Measurements from ENCODE around the gene POLR3A. TPM values are rescaled to one million over a fixed set of nuclear protein-coding genes. Genes with fewer than 3 reads are reported as not detected.

The POLR3A gene
- total RNA-seq, 3 donors from 2014 or later: 10.1 to 17.9 (median 13.4) TPM

DNA sequence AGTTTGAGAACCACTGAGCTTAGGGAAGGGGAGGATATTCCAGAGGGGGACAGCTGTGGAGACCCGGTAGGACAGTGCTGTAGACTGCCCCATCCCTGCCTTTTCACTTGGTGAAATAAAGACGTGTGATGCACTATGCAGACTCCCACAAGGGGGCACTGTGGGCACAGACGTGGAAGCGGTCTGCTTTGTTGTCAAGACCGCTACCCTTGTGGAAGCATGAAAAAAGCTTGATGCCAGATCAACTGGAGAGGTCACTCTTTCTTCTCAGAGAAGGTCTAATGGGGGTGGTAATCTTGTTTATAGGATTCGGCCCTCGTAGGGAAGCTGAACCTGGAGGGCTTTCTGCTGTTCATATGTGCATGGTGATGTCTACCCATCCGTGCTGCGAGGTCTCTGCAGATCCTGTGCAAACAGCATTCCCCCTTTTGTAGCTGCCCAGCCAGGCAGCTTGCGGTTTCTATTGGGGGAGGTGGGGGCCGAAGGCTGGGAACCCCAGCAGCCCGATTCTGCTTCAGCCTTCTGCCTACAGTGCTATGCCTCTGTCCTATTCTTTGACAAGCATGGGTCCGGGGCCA lies 18.1 kb upstream of the POLR3A start:
- no peak overlapping the region for H3K4me3 ChIP-seq
- TF ChIP-seq POLR2AphosphoS5 (IDR thresholded peaks at IDR 0.05) (peak in 2 of 3 donors; percentile 41 to 45), POLR2A (IDR thresholded peaks at IDR 0.05) (no peak)
- TF ChIP-seq, protein P1, sequence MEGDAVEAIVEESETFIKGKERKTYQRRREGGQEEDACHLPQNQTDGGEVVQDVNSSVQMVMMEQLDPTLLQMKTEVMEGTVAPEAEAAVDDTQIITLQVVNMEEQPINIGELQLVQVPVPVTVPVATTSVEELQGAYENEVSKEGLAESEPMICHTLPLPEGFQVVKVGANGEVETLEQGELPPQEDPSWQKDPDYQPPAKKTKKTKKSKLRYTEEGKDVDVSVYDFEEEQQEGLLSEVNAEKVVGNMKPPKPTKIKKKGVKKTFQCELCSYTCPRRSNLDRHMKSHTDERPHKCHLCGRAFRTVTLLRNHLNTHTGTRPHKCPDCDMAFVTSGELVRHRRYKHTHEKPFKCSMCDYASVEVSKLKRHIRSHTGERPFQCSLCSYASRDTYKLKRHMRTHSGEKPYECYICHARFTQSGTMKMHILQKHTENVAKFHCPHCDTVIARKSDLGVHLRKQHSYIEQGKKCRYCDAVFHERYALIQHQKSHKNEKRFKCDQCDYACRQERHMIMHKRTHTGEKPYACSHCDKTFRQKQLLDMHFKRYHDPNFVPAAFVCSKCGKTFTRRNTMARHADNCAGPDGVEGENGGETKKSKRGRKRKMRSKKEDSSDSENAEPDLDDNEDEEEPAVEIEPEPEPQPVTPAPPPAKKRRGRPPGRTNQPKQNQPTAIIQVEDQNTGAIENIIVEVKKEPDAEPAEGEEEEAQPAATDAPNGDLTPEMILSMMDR (IDR thresholded peaks at IDR 0.05): peak; percentile 62 to 93 (median 91)
- H3K36me3 ChIP-seq: no peaks in the 10 kb centered on the region
- peak; percentile 73 to 91 for DNase-seq (ENCODE audit: low spot score in 2 of 2)
- no peaks in the 10 kb centered on the region for H3K27me3 ChIP-seq
- H3K9me3 ChIP-seq: no peaks in the 10 kb centered on the region
- H3K4me1 ChIP-seq: no peaks in the 10 kb centered on the region
- H3K27ac ChIP-seq: no peak overlapping the region
- intact Hi-C loops (cut with DNase I; ENCODE audit: low total_unique reads): loop anchor here (10.0 kb wide), 1 partner anchor 1137 kb away; no protein-coding TSS in a partner anchor

DNA sequence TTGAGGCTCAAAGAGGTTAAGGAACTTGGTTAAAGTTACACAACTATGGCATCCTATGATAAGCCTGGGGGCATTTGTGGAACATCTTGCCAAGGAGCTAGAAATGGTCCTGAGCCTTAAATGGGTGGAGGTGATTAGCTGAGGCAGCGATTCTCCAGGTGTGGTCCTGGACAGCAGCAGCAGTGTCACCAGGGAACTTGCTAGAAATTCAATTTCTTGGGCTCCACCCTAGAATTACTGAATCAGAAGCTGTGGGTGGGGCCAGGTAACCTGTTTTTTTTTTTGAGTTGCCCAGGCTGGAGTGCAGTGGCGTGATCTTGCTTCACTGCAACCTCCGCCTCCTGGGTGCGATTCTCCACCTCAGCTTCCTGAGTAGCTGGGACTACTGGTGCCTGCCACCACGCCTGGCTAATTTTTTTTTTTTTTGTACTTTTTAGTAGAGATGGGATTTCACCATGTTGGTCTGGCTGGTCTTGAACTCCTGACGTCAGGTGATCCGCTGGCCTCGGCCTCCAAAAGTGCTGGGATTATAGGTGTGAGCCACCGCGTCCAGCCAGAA lies 17.5 kb upstream of the POLR3A start:
- Histone ChIP-seq H3K4me3 (no peak overlapping the region), H3K4me1 (no peaks in the 10 kb centered on the region), H3K27me3 (no peaks in the 10 kb centered on the region), H3K27ac (no peak overlapping the region), H3K36me3 (no peaks in the 10 kb centered on the region), H3K9me3 (no peaks in the 10 kb centered on the region)
- no peak for DNase-seq (ENCODE audit: low spot score in 2 of 2)
- intact Hi-C loops (cut with DNase I; ENCODE audit: low total_unique reads): loop anchor here (10.0 kb wide), 1 partner anchor 1138 kb away; no protein-coding TSS in a partner anchor
- TF ChIP-seq, protein P1 (IDR thresholded peaks at IDR 0.05): no peak
- TF ChIP-seq POLR2AphosphoS5 (IDR thresholded peaks at IDR 0.05) (no peak), POLR2A (IDR thresholded peaks at IDR 0.05) (no peak)

DNA sequence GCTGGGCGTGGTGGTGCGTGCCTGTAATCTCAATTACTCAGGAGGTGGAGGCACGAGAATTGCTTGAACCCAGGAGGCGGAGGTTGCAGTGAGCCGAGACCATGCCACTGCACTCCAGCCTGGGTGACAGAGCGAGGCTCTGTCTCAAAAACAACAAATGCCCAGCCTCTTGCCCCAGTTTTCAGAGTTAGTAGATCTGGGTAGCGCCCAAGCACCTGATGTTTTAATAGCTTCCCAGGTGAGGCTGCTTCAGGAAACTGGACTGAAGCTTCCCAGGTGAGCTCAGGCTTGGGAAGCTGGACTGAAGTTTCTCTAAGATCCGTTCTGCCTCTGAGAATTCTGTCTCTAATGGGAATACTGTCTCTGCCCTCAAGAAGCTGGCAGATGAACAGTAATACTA lies 16.5 kb upstream of the POLR3A start:
- H3K27ac ChIP-seq: no peak overlapping the region
- H3K9me3 ChIP-seq: no peaks in the 10 kb centered on the region
- no peaks in the 10 kb centered on the region for H3K4me1 ChIP-seq
- DNase-seq (ENCODE audit: low spot score in 2 of 2): no peak
- no peaks in the 10 kb centered on the region for H3K36me3 ChIP-seq
- intact Hi-C loops (cut with DNase I; ENCODE audit: low total_unique reads): loop anchor here (10.0 kb wide), 1 partner anchor 1139 kb away; no protein-coding TSS in a partner anchor
- no peak overlapping the region for H3K4me3 ChIP-seq
- H3K27me3 ChIP-seq: no peaks in the 10 kb centered on the region
- TF ChIP-seq, protein P1 (IDR thresholded peaks at IDR 0.05): no peak
- TF ChIP-seq POLR2AphosphoS5 (IDR thresholded peaks at IDR 0.05): no peak
- no peak for TF ChIP-seq POLR2A (IDR thresholded peaks at IDR 0.05)

DNA sequence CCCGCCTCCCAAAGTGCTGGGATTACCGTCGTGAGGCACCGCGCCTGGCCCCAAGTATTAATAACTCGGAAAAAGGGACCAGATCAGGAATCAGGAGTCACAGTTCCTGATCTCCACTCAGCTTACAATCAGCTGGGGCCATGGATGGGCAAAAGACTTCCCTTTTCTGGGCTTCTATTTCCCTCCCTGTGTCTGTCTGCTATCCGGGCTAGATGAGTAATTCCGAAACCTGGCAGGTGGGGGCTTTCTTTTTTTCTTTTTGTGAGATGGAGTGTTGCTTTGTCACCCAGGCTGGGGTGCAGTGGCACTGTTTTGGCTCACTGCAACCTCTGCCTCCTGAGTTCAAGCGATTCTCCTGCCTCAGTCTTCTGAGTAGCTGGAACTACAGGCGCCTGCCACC lies 15.9 kb upstream of the POLR3A start:
- Histone ChIP-seq H3K4me3 (no peak overlapping the region), H3K27ac (no peak overlapping the region), H3K36me3 (peaks cover 5% of the 10 kb centered on the region), H3K4me1 (no peaks in the 10 kb centered on the region), H3K27me3 (no peaks in the 10 kb centered on the region), H3K9me3 (no peaks in the 10 kb centered on the region)
- no peak for DNase-seq (ENCODE audit: low spot score in 2 of 2)
- TF ChIP-seq, protein P1 (IDR thresholded peaks at IDR 0.05): no peak
- TF ChIP-seq POLR2AphosphoS5 (IDR thresholded peaks at IDR 0.05): no peak
- TF ChIP-seq POLR2A (IDR thresholded peaks at IDR 0.05): no peak
- intact Hi-C loops (cut with DNase I; ENCODE audit: low total_unique reads): loop anchor here (10.0 kb wide), 1 partner anchor 1140 kb away; no protein-coding TSS in a partner anchor

DNA sequence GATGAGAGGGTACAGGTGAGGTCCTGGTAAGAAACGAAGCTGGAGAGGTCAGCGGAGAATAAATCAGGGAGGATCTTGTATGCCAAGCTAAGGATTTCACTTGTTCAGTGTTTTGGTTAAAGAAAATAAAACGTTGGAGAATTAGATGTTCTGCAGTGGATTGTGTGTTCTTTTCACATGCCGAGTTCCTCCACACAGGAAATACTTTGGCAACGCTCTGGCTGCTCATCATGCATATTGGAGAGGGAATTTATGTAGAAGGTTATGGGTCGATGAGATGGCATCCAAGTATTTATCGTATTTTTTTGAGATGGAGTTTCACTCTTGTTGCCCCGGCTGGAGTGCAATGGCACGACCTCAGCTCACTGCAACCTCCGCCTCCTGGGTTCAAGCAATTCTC lies 15.4 kb upstream of the POLR3A start:
- intact Hi-C loops (cut with DNase I; ENCODE audit: low total_unique reads): loop anchor here (10.0 kb wide), 1 partner anchor 1140 kb away; no protein-coding TSS in a partner anchor

More for the DNA sequence above, 15.4 kb upstream of the POLR3A start:
- Histone ChIP-seq H3K27me3 (no peaks in the 10 kb centered on the region), H3K4me1 (no peaks in the 10 kb centered on the region), H3K9me3 (no peaks in the 10 kb centered on the region), H3K36me3 (peaks cover 9% of the 10 kb centered on the region), H3K27ac (no peak overlapping the region), H3K4me3 (no peak overlapping the region)
- DNase-seq (ENCODE audit: low spot score in 2 of 2): no peak
- TF ChIP-seq POLR2AphosphoS5 (IDR thresholded peaks at IDR 0.05) (no peak), POLR2A (IDR thresholded peaks at IDR 0.05) (no peak)
- TF ChIP-seq, protein P1 (IDR thresholded peaks at IDR 0.05): no peak

Measured in breast epithelium (tissue), 4 donors.